Right ventricle myocardium inferior (tissue), 1 donor: Measurements from ENCODE around the gene NCLN. TPM values are rescaled to one million over a fixed set of nuclear protein-coding genes. Genes with fewer than 3 reads are reported as not detected.

Source experiments
- ATAC-seq: fragments of 200-7000 bp; cut with Tn5 transposase; one replicate; pipeline ENCODE4 v1.9.1; 2020; ENCODE audit warnings: mild to moderate bottlenecking, moderate library complexity
- DNase-seq: peaks from one replicate; pipeline ENCODE4 v3.0.0; 2021; ENCODE audit errors: missing footprints
- intact Hi-C: fragments of 100-400 bp; cut with DNase I; formaldehyde crosslinking; loops from one replicate; pipeline ENCODE4 v1.11.0; 2022
- total RNA-seq: library from RNA; stranded (reverse); fragmentation: NEBNext Ultra II Directional; extraction: Animal tissue kit (Norgen Biotek cat#: 25700); gene quantifications from one replicate; pipeline ENCODE4 v1.2.1, GENCODE V29; 2021
- donor health status: DM: no; HTN: yes; CAD: no; lungs with severe emphysema.

Gene NCLN
- total RNA-seq, 1 donor from 2014 or later = 23.7 TPM

GRCh38 chr19:3236272-3236671 is 50.5 kb downstream of the NCLN start:
- ATAC-seq (no peak), DNase-seq (no peak)
- intact Hi-C loops = no loop called here

- intact Hi-C loops = no loop called here
- DNase-seq = no peak
- ATAC-seq = no peak
Measured at GRCh38 chr19:3238066-3238561, 52.4 kb downstream of the NCLN start.

- ATAC-seq = no peak
- intact Hi-C loops = no loop called here
- no peak for DNase-seq
Measured at GRCh38 chr19:3239367-3239766, 53.6 kb downstream of the NCLN start.

- ATAC-seq (no peak), DNase-seq (no peak)
- intact Hi-C loops = no loop called here
Measured at GRCh38 chr19:3243819-3244700, 58.3 kb downstream of the NCLN start.

GRCh38 chr19:3245050-3245449 is 59.3 kb downstream of the NCLN start:
- DNase-seq (no peak), ATAC-seq (no peak)
- intact Hi-C loops = no loop called here

GRCh38 chr19:3248728-3249326 is 63.1 kb downstream of the NCLN start:
- intact Hi-C loops = no loop called here
- no peak for ATAC-seq
- DNase-seq = no peak

- DNase-seq (no peak), ATAC-seq (no peak)
- intact Hi-C loops = no loop called here
Measured at GRCh38 chr19:3249408-3249807, 63.7 kb downstream of the NCLN start.

- DNase-seq (no peak), ATAC-seq (no peak)
- intact Hi-C loops = no loop called here
Measured at GRCh38 chr19:3250675-3251074, 64.9 kb downstream of the NCLN start.

- DNase-seq = no peak
- intact Hi-C loops = no loop called here
- ATAC-seq = no peak
Measured at GRCh38 chr19:3251229-3251628, 65.5 kb downstream of the NCLN start.

- intact Hi-C loops = no loop called here
- DNase-seq = no peak
- no peak for ATAC-seq
Measured at GRCh38 chr19:3252650-3253049, 66.9 kb downstream of the NCLN start.

- ATAC-seq (no peak), DNase-seq (no peak)
- intact Hi-C loops = no loop called here
Measured at GRCh38 chr19:3253270-3253669, 67.5 kb downstream of the NCLN start.

- intact Hi-C loops = no loop called here
- DNase-seq = no peak
- no peak for ATAC-seq
Measured at GRCh38 chr19:3254520-3254919, 68.8 kb downstream of the NCLN start.

- DNase-seq (no peak), ATAC-seq (no peak)
- intact Hi-C loops = no loop called here
Measured at GRCh38 chr19:3257071-3257470, 71.3 kb downstream of the NCLN start.

Other genes starting within 250 kb of the NCLN start
- gene ZNF77, start 241.0 kb upstream of the NCLN start, total RNA-seq = 2.6 TPM
- gene TLE6, start 208.4 kb upstream of the NCLN start, total RNA-seq = 1.1 TPM
- 58.6 TPM for gene TLE2, start 156.7 kb upstream of the NCLN start, total RNA-seq
- 775 TPM for gene TLE5, start 123.4 kb upstream of the NCLN start, total RNA-seq
- 64.7 TPM for gene GNA11, start 91.6 kb upstream of the NCLN start, total RNA-seq
- gene GNA15, start 49.9 kb upstream of the NCLN start, total RNA-seq = 2.9 TPM
- gene S1PR4, start 7.2 kb upstream of the NCLN start, total RNA-seq = 1.2 TPM
- gene CELF5, start 38.7 kb downstream of the NCLN start, total RNA-seq = not detected
- 164 TPM for gene NFIC, start 180.7 kb downstream of the NCLN start, total RNA-seq